A549 (cell line): ENCODE data around the gene INSIG1.

Source experiments
- MAX ChIP-seq: IDR thresholded peaks from 2 replicates; pipeline ENCODE4 v1.6.1; 2012
- POLR2A ChIP-seq: IDR thresholded peaks from 2 replicates; pipeline ENCODE4 v1.6.1; 2012; ENCODE audit warnings: mild to moderate bottlenecking, low read length
- RNF2 ChIP-seq: fragments of 200-600 bp; sonication (generic); IDR thresholded peaks from 2 replicates; pipeline ENCODE4 v1.6.1; 2016; ENCODE audit warnings: low read depth, mild to moderate bottlenecking, antibody characterized with exemption, moderate library complexity, borderline replicate concordance
- TF ChIP-seq, protein P1 (sequence below): fragments of >200 bp; sonication (Bioruptor Twin); formaldehyde crosslinking; IDR thresholded peaks from 3 replicates; pipeline ENCODE4 v1.5.1; 2016
- TF ChIP-seq, protein P2 (sequence below): fragments of 200-600 bp; sonication (generic); IDR thresholded peaks from 2 replicates; pipeline ENCODE4 v1.6.1; 2016; ENCODE audit warnings: antibody characterized with exemption, mild to moderate bottlenecking, moderate library complexity

DNA sequence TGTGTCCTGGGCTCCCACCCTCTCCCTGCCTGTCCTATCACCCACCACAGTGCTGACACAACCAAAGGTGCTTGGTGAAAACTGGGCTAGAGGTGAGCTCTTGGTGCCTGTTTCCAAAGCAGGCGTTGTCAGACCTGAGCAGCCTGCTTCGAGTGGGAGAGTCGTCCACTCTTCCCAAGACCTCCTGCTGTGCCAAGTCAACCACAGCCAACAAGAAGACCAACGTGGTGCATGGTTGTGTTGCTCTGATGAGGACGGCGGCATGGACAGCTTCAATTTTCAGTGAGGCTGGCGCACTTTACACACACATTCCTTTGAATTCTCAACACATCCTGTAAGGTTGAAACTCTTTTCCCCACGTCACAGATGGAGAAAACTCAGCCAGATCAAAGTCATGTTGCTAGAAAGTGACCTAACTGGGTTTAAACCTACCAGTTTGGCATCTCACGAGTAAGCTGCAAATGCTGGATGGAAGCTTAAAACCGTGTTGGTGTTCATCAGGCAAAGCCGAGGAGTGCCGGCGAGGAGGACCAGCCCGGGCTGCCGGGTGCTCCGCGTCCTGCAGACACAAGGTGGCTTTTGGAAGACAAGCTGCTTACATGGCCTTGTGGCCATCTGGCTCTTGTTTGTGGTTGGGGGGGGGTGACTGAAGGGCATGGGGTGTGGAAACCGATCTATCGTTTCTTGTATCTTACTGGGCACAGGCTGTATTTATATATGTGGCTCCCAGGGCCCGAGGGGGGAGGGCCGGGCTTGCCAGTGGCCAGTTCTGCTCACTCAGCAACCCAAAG is 39.3 kb downstream of the INSIG1 start:
- TF ChIP-seq, protein P1, sequence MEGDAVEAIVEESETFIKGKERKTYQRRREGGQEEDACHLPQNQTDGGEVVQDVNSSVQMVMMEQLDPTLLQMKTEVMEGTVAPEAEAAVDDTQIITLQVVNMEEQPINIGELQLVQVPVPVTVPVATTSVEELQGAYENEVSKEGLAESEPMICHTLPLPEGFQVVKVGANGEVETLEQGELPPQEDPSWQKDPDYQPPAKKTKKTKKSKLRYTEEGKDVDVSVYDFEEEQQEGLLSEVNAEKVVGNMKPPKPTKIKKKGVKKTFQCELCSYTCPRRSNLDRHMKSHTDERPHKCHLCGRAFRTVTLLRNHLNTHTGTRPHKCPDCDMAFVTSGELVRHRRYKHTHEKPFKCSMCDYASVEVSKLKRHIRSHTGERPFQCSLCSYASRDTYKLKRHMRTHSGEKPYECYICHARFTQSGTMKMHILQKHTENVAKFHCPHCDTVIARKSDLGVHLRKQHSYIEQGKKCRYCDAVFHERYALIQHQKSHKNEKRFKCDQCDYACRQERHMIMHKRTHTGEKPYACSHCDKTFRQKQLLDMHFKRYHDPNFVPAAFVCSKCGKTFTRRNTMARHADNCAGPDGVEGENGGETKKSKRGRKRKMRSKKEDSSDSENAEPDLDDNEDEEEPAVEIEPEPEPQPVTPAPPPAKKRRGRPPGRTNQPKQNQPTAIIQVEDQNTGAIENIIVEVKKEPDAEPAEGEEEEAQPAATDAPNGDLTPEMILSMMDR: no peak
- TF ChIP-seq POLR2A: no peak
- no peak for TF ChIP-seq MAX
- TF ChIP-seq, protein P2, sequence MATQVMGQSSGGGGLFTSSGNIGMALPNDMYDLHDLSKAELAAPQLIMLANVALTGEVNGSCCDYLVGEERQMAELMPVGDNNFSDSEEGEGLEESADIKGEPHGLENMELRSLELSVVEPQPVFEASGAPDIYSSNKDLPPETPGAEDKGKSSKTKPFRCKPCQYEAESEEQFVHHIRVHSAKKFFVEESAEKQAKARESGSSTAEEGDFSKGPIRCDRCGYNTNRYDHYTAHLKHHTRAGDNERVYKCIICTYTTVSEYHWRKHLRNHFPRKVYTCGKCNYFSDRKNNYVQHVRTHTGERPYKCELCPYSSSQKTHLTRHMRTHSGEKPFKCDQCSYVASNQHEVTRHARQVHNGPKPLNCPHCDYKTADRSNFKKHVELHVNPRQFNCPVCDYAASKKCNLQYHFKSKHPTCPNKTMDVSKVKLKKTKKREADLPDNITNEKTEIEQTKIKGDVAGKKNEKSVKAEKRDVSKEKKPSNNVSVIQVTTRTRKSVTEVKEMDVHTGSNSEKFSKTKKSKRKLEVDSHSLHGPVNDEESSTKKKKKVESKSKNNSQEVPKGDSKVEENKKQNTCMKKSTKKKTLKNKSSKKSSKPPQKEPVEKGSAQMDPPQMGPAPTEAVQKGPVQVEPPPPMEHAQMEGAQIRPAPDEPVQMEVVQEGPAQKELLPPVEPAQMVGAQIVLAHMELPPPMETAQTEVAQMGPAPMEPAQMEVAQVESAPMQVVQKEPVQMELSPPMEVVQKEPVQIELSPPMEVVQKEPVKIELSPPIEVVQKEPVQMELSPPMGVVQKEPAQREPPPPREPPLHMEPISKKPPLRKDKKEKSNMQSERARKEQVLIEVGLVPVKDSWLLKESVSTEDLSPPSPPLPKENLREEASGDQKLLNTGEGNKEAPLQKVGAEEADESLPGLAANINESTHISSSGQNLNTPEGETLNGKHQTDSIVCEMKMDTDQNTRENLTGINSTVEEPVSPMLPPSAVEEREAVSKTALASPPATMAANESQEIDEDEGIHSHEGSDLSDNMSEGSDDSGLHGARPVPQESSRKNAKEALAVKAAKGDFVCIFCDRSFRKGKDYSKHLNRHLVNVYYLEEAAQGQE: no peak
- TF ChIP-seq RNF2: no peak
